GM19467 (cell line): Measurements from ENCODE around the gene PAEP.
"Not testable (repeated sequence)": the region's sequence is repeated elsewhere in the genome, so short reads cannot be mapped to it uniquely, and the experiment has no call there.

Experiments
- ATAC-seq: cut with Tn5 transposase; IDR thresholded peaks from one replicate; pipeline ENCODE4 v1.9.1; 2021; ENCODE audit warnings: mild to moderate bottlenecking, moderate library complexity; ENCODE audit not compliant: unreplicated experiment

Gene PAEP

DNA sequence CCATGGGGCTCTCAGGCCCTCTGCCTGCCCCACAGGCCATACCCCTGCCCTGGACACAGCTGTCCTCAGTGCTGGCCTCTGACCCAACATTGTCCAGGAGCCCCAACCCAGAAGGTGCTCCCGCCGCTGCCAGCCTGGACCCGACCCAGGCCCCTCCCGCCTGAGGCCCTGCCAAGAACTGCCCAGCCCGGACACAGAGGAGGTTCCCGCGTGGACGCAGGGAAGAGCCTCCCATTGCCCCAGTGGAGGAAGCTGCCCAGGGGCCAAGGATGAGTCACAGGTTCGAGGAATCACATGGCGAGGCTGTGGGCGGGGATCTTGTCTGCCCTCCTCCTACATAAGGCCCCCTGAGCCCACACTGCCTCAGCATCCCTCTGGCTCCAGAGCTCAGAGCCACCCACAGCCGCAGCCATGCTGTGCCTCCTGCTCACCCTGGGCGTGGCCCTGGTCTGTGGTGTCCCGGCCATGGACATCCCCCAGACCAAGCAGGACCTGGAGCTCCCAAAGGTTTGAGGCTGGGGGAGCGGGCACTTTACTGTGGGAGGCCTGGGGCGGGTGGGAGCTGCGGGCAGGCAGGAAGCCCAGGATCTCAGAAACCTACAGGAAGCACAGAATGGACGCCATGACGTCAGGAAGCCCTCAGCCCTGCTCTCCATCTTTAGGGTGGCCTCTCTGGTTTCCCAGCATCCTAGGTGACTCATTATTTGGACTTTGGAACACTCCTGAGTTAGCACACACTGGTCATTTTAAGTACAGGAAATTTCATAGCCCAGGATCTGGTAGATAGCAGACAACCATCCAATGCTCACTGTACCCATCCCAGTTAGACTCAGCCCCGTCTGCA, at the start of gene PAEP:
TSS of gene PAEP (plus strand) at position 366 of the 844 bp plus-strand sequence.
- ATAC-seq: no peak

- ATAC-seq: no peak
Measured at GRCh38 chr9:135512241-135512603, 49.3 kb upstream of the PAEP start.

DNA sequence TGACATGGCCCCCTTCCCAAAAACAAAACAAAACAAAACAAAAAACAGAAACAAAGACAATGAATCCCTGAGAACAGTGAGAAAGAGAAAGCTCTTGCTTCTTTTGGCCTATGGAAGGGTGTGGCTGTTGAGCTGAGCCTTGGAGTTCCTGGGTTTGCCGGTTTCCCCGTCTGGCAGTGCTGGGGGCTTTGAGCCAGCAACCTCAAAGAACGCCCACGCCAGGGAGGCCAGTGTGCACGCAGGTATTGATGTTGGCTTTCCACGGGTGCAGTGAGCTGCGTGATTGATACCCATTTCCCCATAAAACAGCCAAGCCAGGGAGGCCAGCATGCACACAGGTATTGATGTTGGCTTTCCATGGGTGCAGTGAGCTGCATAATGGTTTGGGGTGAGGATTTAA, 48.7 kb upstream of the PAEP start:
- no peak for ATAC-seq

DNA sequence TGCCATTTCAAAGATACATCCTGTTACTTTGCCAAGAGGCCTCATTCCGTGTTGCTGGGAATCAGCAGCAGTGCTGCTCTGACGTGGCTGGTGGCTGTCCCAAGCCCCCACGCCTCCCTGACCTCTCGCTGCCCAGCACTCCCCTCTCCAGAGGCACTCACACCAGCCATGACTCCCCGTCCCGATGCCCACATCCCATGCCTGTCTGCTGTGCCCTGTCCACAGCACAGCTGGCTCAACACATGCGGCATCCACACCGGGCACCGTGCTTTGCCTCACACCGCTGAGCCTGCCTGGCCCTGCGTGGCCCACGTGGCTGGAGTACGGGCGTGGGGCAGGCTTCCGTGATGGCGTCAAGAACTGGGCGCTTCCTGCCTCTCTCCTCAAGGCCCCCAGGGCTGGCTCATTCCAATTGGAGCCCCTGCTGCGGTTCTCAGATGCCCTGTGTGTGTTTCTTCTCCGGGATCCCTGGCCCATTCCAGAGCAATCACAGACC, 48.2 kb upstream of the PAEP start:
- ATAC-seq: no peak

- ATAC-seq: not testable (repeated sequence)
Measured at GRCh38 chr9:135513906-135514305, 47.6 kb upstream of the PAEP start.

DNA sequence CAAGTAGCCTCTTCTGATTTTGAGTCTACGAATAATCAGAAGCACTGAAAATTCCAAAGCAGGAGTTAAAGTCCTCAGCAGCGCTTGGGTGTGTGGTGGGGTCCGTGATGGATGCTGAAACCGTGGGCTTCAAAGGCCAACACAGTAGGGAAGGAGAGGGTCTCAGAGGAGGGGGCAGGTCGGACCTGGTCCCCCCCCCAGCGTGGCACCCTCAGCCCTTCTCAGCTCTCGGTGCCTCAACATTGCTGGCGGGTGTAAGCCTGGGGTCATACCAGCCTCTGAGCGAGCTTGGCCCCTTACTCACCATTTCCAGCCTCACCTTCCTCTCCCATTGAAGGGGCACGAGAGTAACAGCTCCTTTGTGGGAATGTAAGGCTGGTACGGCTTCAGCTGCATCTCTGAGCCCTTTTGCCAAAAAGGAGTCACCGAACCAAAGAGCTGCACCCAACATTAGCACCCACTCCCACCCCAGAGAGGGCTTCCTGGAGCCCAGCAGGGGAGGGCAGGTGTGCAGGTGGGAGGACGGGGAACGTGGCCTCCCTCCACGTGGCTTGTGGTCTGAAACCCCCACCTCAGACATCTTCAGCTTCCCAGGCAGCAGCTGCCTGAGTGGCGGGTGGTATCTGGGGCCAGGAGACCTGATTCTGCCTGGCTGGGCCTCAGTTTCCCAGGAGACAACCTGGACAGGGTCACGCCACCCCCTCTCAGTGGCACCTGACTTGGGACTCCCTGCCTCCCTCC, 47.0 kb upstream of the PAEP start:
- no peak for ATAC-seq

DNA sequence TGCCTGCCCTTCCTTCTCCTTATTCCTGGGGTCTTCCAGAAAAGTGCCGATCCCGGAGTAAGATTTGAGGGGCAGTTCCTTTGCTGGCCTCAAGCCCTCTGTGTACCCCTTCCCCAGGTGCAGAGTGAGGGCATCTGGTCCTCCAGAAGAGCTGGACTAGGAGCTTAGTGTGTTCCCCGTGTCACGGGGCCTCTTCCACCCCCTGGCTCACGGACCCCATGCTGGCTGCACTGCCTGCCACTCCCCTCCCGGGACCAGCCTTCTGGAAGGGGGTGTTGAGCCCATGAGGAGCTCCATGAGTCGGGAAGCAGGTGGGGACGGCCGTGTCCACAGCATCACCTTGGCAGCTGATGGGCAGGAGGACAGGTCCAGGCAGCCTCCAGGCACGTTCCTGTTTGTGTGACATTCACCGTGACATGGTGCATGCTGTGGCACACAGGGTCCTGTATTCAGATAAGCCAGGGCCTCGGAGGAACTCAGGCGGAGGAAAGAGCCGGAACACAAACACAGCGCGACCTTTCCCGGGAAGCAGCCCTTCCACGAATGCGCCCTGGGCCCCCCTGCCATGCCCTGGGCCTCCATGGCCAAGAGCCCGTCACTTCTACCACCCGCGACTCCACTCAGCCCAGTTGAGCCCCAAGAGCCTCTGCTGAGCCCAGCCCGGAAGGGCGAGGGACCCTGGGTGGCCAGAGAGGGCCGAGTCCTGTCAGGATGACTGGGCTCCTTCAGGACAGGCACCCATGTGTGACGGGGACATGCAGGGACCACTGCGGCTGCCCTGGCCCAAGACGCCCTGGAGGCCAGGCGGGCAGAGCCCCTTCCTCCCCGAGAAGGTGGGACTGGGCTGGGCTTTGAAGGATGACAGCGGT, 46.2 kb upstream of the PAEP start:
- no peak for ATAC-seq

- no peak for ATAC-seq
Measured at GRCh38 chr9:135516132-135516860, 45.3 kb upstream of the PAEP start.

DNA sequence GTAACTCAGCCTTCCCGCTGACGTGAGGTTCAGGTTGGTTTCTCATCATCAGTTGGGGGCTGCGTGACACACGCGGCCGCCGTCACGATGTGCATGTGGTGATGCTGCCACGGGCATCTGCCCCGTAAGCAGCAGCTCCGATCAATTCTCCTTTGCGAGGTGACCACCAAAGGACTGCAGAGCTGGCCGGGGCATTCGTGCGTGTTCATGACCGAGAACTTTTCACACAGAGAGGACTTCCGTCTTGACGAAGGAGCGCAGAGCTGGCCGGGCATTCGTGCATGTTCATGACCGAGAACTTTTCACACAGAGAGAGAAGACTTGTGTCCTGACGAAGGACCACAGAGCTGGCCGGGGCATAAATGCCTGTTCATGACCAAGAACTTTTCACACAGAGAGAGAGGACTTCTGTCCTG, 44.1 kb upstream of the PAEP start:
- no peak for ATAC-seq

DNA sequence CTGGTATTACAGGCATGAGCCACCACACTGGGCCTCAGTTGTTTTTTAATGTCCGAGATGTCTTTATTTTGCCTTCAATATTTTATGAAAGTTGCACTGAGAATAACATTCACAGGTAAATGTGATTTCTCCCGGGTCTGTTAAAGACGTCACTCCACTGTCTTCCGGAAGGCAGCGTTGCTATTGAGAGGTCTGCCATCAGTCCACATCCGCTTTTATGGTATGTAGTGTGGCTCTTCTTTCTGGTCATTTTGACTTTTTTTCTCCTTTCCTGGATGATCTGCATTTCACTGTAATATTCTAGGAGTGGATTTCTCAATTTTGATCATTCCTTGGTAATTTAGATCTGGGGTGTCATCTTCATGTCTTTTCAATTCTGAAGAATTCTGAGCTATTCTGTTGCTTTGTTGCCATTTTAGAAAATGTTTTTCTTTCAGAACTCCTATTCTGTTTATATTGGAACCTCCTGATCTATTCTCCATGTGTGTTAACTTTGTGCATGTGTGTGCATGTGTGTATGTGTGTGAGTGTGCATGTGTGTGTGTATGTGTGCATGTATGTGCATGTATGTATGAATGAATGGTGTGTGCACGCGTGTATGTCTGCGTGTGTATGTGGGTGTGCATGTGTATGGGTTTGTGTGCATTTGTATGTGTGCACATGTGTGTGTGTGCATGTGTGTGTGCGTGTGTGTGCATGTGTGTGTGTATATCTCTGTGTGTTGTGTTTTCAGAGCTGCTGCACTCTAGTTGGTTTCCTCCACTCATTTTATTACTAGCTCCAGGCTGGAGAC, 42.2 kb upstream of the PAEP start:
- no peak for ATAC-seq

DNA sequence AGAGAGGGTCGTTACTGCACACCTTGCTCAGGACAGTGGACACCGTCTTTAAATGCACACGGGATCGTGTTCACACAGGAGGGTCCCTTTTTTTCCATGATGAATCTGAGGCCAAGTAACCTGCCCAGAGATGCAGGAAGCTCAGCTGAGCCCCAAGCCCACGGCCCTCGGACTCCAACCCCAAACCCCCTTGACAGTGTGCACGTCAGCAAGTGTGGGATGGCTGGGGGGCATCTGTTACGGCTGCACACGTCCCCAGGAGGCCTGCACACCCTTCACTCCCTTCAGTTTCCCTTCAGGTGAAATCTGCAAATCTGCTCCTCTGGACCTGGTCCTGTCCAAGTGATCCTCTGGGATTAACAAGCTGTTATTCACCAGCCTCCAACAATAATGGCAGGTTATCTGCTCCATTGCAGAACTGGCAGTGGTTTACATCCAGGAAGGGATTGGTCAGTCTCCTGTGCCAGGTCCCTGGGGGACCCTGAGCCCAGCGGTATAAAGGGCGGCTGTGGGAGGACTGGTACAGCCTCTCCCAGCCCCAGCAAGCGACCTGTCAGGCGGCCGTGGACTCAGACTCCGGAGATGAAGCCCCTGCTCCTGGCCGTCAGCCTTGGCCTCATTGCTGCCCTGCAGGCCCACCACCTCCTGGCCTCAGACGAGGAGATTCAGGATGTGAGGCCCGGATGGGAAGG, 40.5 kb upstream of the PAEP start, which contains the start of gene LCN1:
TSS of gene LCN1 (plus strand) at position 525 of the 692 bp plus-strand sequence. CDS start at position 583, 58 bp downstream.
- no peak for ATAC-seq

- no peak for ATAC-seq
Measured at GRCh38 chr9:135521608-135522095, 39.9 kb upstream of the PAEP start.

GRCh38 chr9:135522137-135522877, 39.2 kb upstream of the PAEP start:
- ATAC-seq: no peak

- no peak for ATAC-seq
Measured at GRCh38 chr9:135522931-135523330, 38.6 kb upstream of the PAEP start.

DNA sequence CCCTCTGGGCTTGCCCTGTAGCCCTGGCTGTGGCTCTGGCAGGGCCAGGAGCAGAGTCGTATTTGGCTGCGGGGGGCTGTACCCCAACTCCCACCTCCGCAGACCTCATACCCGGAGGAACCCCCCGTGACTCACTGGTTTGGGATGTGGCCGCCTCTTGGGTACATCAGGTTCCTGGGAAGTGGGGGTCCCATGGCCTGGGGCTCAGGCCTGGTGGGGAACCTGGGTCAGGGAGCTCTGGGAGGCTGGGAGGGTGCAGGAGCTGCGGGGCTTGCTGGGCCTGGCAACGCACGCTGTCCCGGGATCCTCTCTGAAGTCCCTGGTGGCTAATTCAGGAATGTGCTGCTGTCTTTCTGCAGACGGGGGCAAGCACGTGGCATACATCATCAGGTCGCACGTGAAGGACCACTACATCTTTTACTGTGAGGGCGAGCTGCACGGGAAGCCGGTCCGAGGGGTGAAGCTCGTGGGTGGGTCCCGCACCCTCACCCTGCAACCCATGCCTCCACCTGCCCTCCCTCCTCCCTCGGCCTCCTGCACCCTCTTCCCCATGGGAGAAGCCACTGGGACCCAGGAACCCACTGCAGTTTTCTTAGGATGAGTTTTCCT, 37.9 kb upstream of the PAEP start:
- no peak for ATAC-seq

GRCh38 chr9:135524130-135524861, 37.3 kb upstream of the PAEP start:
- no peak for ATAC-seq
